HG02943 (cell line): ENCODE data around the gene MYRIP.

ENCODE experiments used
- ATAC-seq: cut with Tn5 transposase; IDR thresholded peaks from one replicate; pipeline ENCODE4 v1.9.1; 2021; ENCODE audit warnings: mild to moderate bottlenecking, low read depth, moderate library complexity; ENCODE audit not compliant: unreplicated experiment

Gene MYRIP

GRCh38 chr3:39961230-39961629 is 151.8 kb downstream of the MYRIP start:
- ATAC-seq: no peak

- ATAC-seq: no peak
These were observed 153.2 kb downstream of the MYRIP start for GRCh38 chr3:39962581-39962980.

GRCh38 chr3:39965461-39965860 is 156.1 kb downstream of the MYRIP start:
- no peak for ATAC-seq

- no peak for ATAC-seq
These were observed 156.6 kb downstream of the MYRIP start for GRCh38 chr3:39965997-39966396.

GRCh38 chr3:39970982-39971381 is 161.6 kb downstream of the MYRIP start:
- no peak for ATAC-seq

- ATAC-seq: no peak
These were observed 162.2 kb downstream of the MYRIP start for GRCh38 chr3:39971559-39972031.

GRCh38 chr3:39972508-39972907 is 163.1 kb downstream of the MYRIP start:
- no peak for ATAC-seq

- no peak for ATAC-seq
These were observed 167.8 kb downstream of the MYRIP start for GRCh38 chr3:39977058-39977794.

- no peak for ATAC-seq
These were observed 168.9 kb downstream of the MYRIP start for GRCh38 chr3:39978308-39978707.

- ATAC-seq: no peak
These were observed 170.6 kb downstream of the MYRIP start for GRCh38 chr3:39980058-39980457.

- no peak for ATAC-seq
These were observed 171.4 kb downstream of the MYRIP start for GRCh38 chr3:39980781-39981180.

GRCh38 chr3:39981547-39982184 is 172.3 kb downstream of the MYRIP start:
- ATAC-seq: no peak

GRCh38 chr3:39982665-39983357 is 173.4 kb downstream of the MYRIP start:
- no peak for ATAC-seq

GRCh38 chr3:39989746-39990145 is 180.3 kb downstream of the MYRIP start:
- ATAC-seq: no peak

- no peak for ATAC-seq
These were observed 181.1 kb downstream of the MYRIP start for GRCh38 chr3:39990532-39990931.

- ATAC-seq: no peak
These were observed 199.4 kb downstream of the MYRIP start for GRCh38 chr3:40008796-40009195.

GRCh38 chr3:40009991-40010390 is 200.6 kb downstream of the MYRIP start:
- ATAC-seq: no peak

GRCh38 chr3:40012381-40012780 is 203.0 kb downstream of the MYRIP start:
- ATAC-seq: no peak

GRCh38 chr3:40016391-40016790 is 207.0 kb downstream of the MYRIP start:
- no peak for ATAC-seq

- no peak for ATAC-seq
These were observed 209.0 kb downstream of the MYRIP start for GRCh38 chr3:40018369-40018768.

GRCh38 chr3:40019376-40019775 is 210.0 kb downstream of the MYRIP start:
- ATAC-seq: no peak
